GM08714 (cell line): Measurements from ENCODE around the gene ANAPC2.

Experiments used
- H3K4me3 ChIP-seq: fragments of 200-500 bp; sonication (Bioruptor generic); 2 replicates; pipeline ENCODE4 v1.5.1; 2014; ENCODE audit warnings: mild to moderate bottlenecking, low read length, inconsistent platforms
- ZNF274 ChIP-seq: IDR thresholded peaks from 2 replicates; pipeline ENCODE4 v1.6.1; 2012; ENCODE audit warnings: mild to moderate bottlenecking, low read depth, low read length

ANAPC2 gene

GRCh38 chr9:137129456-137130175, 58.7 kb downstream of the ANAPC2 start:
- H3K4me3 ChIP-seq: peak overlapping the region; percentile 64
- TF ChIP-seq ZNF274: no peak

DNA sequence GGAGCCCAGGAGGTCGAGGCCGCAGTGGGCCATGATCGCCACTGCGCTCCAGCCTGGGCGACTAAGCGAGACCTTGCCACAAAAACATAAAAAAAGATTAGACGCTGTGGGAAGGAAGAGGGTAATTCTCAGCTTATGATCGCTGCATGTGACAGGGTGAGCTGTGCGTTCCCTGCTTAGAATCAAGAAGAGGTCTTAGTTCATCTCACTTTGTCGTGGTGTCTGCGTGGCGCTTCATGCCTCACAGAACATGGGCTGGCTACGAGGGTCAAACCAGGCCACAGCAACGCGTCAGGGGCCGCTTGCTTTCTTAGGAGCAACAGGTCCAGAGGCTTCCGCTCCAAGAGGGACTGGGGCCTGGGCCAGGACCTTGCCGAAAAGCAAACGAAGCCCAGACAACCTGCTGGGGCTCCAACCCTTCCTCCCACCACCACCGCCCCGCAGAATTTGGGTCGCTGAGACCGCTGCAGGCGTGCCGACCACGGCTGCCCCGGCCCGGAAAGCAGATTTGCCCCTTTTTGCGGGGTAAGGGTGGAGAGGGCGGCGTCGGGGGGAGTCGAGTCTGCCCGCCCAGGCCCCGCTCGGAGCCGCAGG, 59.4 kb downstream of the ANAPC2 start:
- peak overlapping the region; percentile 64 for H3K4me3 ChIP-seq
- TF ChIP-seq ZNF274: no peak

GRCh38 chr9:137128158-137128861, 60.0 kb downstream of the ANAPC2 start:
- TF ChIP-seq ZNF274: no peak
- H3K4me3 ChIP-seq: peak overlapping the region; percentile 64; the same call in 1 of the 2 replicates

GRCh38 chr9:137127301-137128157, 60.8 kb downstream of the ANAPC2 start:
- no peak for TF ChIP-seq ZNF274
- H3K4me3 ChIP-seq: peak overlapping the region; percentile 64; the same call in 1 of the 2 replicates

GRCh38 chr9:137126786-137127185, 61.6 kb downstream of the ANAPC2 start:
- H3K4me3 ChIP-seq: peak overlapping the region; percentile 64; the same call in 1 of the 2 replicates
- no peak for TF ChIP-seq ZNF274
